HepG2 (cell line): ENCODE data around the gene PPP6R2. TPM values are rescaled to one million over a fixed set of nuclear protein-coding genes. Genes with fewer than 3 reads are reported as not detected.

Experiments used
- HOXA7 ChIP-seq: sonication (generic); formaldehyde crosslinking; IDR thresholded peaks from 2 replicates; pipeline ENCODE4 v1.8.1; 2022; ENCODE audit warnings: mild to moderate bottlenecking, missing genetic modification reagents, moderate library complexity
- MEIS1 ChIP-seq: sonication (generic); formaldehyde crosslinking; IDR thresholded peaks from 2 replicates; pipeline ENCODE4 v1.9.0; 2021; ENCODE audit warnings: mild to moderate bottlenecking, missing genetic modification reagents, moderate library complexity, borderline replicate concordance
- NONO ChIP-seq, 2 experiments: fragments of 450-650 bp in 1 of 2; sonication (generic) in 1 of 2; formaldehyde crosslinking in 1 of 2; IDR thresholded peaks in 1 of 2; conservative IDR thresholded peaks in 1 of 2; 2 replicates each; pipeline versions ENCODE4 v1.6.1 to v1.8.0; 2017 to 2022; ENCODE audit warnings: mild to moderate bottlenecking in 1 of 2, missing genetic modification reagents in 1 of 2, moderate library complexity in 1 of 2
- SRY ChIP-seq: sonication (generic); formaldehyde crosslinking; IDR thresholded peaks from 2 replicates; pipeline ENCODE4 v1.8.0; 2022; ENCODE audit warnings: mild to moderate bottlenecking, missing genetic modification reagents
- ZC3H13 ChIP-seq: sonication (generic); formaldehyde crosslinking; IDR thresholded peaks from 2 replicates; pipeline ENCODE4 v1.8.1; 2023; ENCODE audit warnings: mild to moderate bottlenecking, missing genetic modification reagents, moderate library complexity
- ZNF382 ChIP-seq: sonication (generic); formaldehyde crosslinking; IDR thresholded peaks from 2 replicates; pipeline ENCODE4 v1.5.0; 2020; ENCODE audit warnings: missing genetic modification reagents, mild to moderate bottlenecking, borderline replicate concordance
- ZNF703 ChIP-seq: sonication (generic); formaldehyde crosslinking; IDR thresholded peaks from 2 replicates; pipeline ENCODE4 v1.5.1; 2020; ENCODE audit warnings: missing genetic modification reagents, mild to moderate bottlenecking, moderate library complexity, borderline replicate concordance
- ZNF749 ChIP-seq: sonication (generic); formaldehyde crosslinking; IDR thresholded peaks from 2 replicates; pipeline ENCODE4 v1.8.0; 2022; ENCODE audit warnings: mild to moderate bottlenecking, missing genetic modification reagents, moderate library complexity, borderline replicate concordance
- ZNF879 ChIP-seq: sonication (generic); formaldehyde crosslinking; IDR thresholded peaks from 2 replicates; pipeline ENCODE4 v1.8.1; 2023; ENCODE audit warnings: missing genetic modification reagents
- polyA plus RNA-seq, 8 experiments: library from polyadenylated mRNA; depleted of rRNA in 3 of 8; stranded (reverse) in 7 of 8; unstranded in 1 of 8; fragments of >200 nt; fragmentation: Illumina TruSeq in 4 of 8; extraction: Trizol in 4 of 8; gene quantifications; 2 replicates each; pipeline versions ENCODE4 v1.2.1 to v1.2.3, GENCODE V29; 2011 to 2016; ENCODE audit warnings: low read depth in 4 of 8, missing spikeins in 1 of 8, mixed read lengths in 1 of 8; ENCODE audit not compliant: insufficient read depth in 1 of 8
- total RNA-seq, 5 experiments: library from RNA; depleted of rRNA; stranded (reverse); fragments of >200 nt; fragmentation: Illumina TruSeq; extraction: Trizol; gene quantifications; 2 replicates each; pipeline ENCODE4 v1.2.3, GENCODE V29; 2016; ENCODE audit warnings: low read depth in 1 of 5
- TF ChIP-seq, protein P1 (sequence below): IDR thresholded peaks from 2 replicates; pipeline ENCODE4 v1.6.1; 2016
- TF ChIP-seq, protein P2 (sequence below), 2 experiments: fragments of 450-650 bp in 1 of 2; sonication (generic) in 1 of 2; formaldehyde crosslinking; IDR thresholded peaks; 2 replicates each; pipeline versions ENCODE4 v1.5.0 to v1.8.0; 2020 to 2022; ENCODE audit warnings: mild to moderate bottlenecking in 1 of 2, missing genetic modification reagents in 1 of 2
- TF ChIP-seq, protein P3 (sequence below): sonication (generic); formaldehyde crosslinking; IDR thresholded peaks from 2 replicates; pipeline ENCODE4 v1.4.0; 2020; ENCODE audit warnings: missing genetic modification reagents
- TF ChIP-seq, protein P4 (sequence below): sonication (generic); formaldehyde crosslinking; IDR thresholded peaks from 2 replicates; pipeline ENCODE4 v1.4.0; 2020; ENCODE audit warnings: missing genetic modification reagents
- TF ChIP-seq, protein P5 (sequence below): sonication (generic); formaldehyde crosslinking; IDR thresholded peaks from 2 replicates; pipeline ENCODE4 v1.8.1; 2022; ENCODE audit warnings: low read depth, mild to moderate bottlenecking, missing genetic modification reagents
- TF ChIP-seq, protein P6 (sequence below): sonication (generic); formaldehyde crosslinking; conservative IDR thresholded peaks from 2 replicates; pipeline ENCODE4 v1.8.1; 2023; ENCODE audit warnings: missing genetic modification reagents

The PPP6R2 gene
- total and polyA plus RNA-seq, 2 of the 13 experiments (the other 11 are each of a cell fraction or from before 2014, with no cell fraction given) = 55.0 to 102 TPM

DNA sequence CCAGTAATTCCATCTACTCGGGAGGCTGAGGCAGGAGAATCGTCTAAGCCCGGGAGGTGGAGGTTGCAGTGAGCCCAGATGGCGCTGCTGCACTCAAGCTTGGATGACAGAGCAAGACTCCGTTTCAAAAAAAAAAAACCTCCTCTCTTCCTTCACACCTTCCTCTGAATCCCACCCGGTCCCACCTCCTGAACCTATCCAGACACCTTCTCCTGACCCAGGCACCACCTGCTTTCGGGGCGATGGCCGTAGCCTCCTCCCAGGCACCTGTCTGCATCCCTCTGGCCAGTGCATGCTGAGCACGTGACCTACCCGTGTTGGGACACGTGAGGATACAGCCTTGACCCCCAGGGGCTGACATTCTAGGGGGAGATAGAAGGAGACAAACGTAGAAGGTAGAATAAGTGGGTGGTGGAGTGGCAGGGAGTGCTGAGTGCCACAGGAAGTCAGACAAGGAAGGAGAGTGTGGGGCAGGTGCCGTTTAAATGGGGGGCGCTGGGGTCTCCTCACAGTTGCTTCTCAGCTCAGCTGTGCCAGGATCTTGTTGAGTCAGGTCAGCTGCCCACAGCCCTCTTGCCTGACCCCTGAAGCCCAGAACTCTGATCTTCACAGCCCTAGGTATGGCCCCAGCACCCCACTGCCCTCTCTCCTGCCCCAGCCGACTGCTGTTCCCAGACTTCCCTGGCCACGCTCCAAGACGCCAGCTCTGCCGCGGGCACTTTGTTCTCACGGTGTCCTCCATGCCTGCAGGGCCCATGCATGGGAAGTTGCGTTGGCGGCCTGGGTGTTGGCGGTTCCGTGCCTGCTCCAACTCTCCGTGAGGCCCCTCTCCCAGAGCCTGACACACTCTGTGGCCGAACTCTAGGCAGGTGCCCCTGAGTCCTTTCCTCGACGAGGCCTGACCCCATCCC, 142.3 kb downstream of the PPP6R2 start (continued):
- TF ChIP-seq, protein P1, sequence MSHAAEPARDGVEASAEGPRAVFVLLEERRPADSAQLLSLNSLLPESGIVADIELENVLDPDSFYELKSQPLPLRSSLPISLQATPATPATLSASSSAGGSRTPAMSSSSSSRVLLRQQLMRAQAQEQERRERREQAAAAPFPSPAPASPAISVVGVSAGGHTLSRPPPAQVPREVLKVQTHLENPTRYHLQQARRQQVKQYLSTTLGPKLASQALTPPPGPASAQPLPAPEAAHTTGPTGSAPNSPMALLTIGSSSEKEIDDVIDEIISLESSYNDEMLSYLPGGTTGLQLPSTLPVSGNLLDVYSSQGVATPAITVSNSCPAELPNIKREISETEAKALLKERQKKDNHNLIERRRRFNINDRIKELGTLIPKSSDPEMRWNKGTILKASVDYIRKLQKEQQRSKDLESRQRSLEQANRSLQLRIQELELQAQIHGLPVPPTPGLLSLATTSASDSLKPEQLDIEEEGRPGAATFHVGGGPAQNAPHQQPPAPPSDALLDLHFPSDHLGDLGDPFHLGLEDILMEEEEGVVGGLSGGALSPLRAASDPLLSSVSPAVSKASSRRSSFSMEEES (CRISPR knock-in tag) = peak; percentile 90
- TF ChIP-seq, protein P2, sequence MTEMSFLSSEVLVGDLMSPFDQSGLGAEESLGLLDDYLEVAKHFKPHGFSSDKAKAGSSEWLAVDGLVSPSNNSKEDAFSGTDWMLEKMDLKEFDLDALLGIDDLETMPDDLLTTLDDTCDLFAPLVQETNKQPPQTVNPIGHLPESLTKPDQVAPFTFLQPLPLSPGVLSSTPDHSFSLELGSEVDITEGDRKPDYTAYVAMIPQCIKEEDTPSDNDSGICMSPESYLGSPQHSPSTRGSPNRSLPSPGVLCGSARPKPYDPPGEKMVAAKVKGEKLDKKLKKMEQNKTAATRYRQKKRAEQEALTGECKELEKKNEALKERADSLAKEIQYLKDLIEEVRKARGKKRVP (CRISPR knock-in tag; IDR thresholded peaks at IDR 0.05) = peak in 1 of 2 experiments; percentile 57; a peak in 2 of 4 replicates
- TF ChIP-seq ZNF703 = peak; percentile 64; the same call in 1 of the 2 replicates
- TF ChIP-seq, protein P3, sequence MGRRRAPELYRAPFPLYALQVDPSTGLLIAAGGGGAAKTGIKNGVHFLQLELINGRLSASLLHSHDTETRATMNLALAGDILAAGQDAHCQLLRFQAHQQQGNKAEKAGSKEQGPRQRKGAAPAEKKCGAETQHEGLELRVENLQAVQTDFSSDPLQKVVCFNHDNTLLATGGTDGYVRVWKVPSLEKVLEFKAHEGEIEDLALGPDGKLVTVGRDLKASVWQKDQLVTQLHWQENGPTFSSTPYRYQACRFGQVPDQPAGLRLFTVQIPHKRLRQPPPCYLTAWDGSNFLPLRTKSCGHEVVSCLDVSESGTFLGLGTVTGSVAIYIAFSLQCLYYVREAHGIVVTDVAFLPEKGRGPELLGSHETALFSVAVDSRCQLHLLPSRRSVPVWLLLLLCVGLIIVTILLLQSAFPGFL = no peak
- no peak for TF ChIP-seq NONO (IDR thresholded peaks at IDR 0.05)
- peak; percentile 86 for TF ChIP-seq NONO (CRISPR knock-in tag; conservative IDR thresholded peaks at IDR 0.05)
- TF ChIP-seq, protein P4, sequence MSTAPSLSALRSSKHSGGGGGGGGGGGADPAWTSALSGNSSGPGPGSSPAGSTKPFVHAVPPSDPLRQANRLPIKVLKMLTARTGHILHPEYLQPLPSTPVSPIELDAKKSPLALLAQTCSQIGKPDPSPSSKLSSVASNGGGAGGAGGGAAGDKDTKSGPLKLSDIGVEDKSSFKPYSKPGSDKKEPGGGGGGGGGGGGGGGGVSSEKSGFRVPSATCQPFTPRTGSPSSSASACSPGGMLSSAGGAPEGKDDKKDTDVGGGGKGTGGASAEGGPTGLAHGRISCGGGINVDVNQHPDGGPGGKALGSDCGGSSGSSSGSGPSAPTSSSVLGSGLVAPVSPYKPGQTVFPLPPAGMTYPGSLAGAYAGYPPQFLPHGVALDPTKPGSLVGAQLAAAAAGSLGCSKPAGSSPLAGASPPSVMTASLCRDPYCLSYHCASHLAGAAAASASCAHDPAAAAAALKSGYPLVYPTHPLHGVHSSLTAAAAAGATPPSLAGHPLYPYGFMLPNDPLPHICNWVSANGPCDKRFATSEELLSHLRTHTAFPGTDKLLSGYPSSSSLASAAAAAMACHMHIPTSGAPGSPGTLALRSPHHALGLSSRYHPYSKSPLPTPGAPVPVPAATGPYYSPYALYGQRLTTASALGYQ = no peak
- 0 out of 2 replicates have a peak, but pooled peaks have one; percentile 65 for TF ChIP-seq ZNF879 (CRISPR knock-in tag)
- TF ChIP-seq MEIS1 = 0 out of 2 replicates have a peak, but pooled peaks have one; percentile 37
- TF ChIP-seq SRY = peak; percentile 53; the same call in 1 of the 2 replicates
- TF ChIP-seq, protein P5, sequence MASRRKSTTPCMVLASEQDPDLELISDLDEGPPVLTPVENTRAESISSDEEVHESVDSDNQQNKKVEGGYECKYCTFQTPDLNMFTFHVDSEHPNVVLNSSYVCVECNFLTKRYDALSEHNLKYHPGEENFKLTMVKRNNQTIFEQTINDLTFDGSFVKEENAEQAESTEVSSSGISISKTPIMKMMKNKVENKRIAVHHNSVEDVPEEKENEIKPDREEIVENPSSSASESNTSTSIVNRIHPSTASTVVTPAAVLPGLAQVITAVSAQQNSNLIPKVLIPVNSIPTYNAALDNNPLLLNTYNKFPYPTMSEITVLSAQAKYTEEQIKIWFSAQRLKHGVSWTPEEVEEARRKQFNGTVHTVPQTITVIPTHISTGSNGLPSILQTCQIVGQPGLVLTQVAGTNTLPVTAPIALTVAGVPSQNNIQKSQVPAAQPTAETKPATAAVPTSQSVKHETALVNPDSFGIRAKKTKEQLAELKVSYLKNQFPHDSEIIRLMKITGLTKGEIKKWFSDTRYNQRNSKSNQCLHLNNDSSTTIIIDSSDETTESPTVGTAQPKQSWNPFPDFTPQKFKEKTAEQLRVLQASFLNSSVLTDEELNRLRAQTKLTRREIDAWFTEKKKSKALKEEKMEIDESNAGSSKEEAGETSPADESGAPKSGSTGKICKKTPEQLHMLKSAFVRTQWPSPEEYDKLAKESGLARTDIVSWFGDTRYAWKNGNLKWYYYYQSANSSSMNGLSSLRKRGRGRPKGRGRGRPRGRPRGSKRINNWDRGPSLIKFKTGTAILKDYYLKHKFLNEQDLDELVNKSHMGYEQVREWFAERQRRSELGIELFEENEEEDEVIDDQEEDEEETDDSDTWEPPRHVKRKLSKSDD (CRISPR knock-in tag) = 0 out of 2 replicates have a peak, but pooled peaks have one; percentile 17
- TF ChIP-seq HOXA7 = no peak
- TF ChIP-seq, protein P6, sequence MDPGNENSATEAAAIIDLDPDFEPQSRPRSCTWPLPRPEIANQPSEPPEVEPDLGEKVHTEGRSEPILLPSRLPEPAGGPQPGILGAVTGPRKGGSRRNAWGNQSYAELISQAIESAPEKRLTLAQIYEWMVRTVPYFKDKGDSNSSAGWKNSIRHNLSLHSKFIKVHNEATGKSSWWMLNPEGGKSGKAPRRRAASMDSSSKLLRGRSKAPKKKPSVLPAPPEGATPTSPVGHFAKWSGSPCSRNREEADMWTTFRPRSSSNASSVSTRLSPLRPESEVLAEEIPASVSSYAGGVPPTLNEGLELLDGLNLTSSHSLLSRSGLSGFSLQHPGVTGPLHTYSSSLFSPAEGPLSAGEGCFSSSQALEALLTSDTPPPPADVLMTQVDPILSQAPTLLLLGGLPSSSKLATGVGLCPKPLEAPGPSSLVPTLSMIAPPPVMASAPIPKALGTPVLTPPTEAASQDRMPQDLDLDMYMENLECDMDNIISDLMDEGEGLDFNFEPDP = no peak
- 0 out of 2 replicates have a peak, but pooled peaks have one; percentile 37 for TF ChIP-seq ZNF749 (CRISPR knock-in tag)
- no peak for TF ChIP-seq ZNF382 (CRISPR knock-in tag)
- TF ChIP-seq ZC3H13 (CRISPR knock-in tag) = peak; percentile 97
